Astrocyte (in vitro differentiated cells and primary cell): Measurements from ENCODE around the gene SLC1A3. TPM values are rescaled to one million over a fixed set of nuclear protein-coding genes. Genes with fewer than 3 reads are reported as not detected.

Source experiments
- DNase-seq: peaks from one replicate; pipeline ENCODE4 v3.0.0-alpha.2; 2010; ENCODE audit warnings: low read depth
- FAIRE-seq: peaks from 2 replicates; lab custom pipeline; 2011; peaks lifted over from hg19 to GRCh38; lab: Jason Lieb, UNC
- H2AFZ ChIP-seq: 2 replicates; pipeline ENCODE4 v1.6.0; 2012; ENCODE audit warnings: low read depth, low read length, inconsistent platforms
- H3K27ac ChIP-seq: 2 replicates; pipeline ENCODE4 v1.5.1; 2011; ENCODE audit warnings: low read depth, low read length, inconsistent platforms
- H3K27me3 ChIP-seq: 2 replicates; pipeline ENCODE4 v1.6.0; 2011; ENCODE audit warnings: low read length, inconsistent platforms; ENCODE audit not compliant: insufficient read depth
- H3K36me3 ChIP-seq: 2 replicates; pipeline ENCODE4 v1.5.1; 2011; ENCODE audit warnings: low read length, inconsistent platforms; ENCODE audit not compliant: insufficient read depth
- H3K4me1 ChIP-seq: 2 replicates; pipeline ENCODE4 v1.5.1; 2011; ENCODE audit warnings: low read length, inconsistent platforms; ENCODE audit not compliant: insufficient read depth
- H3K4me2 ChIP-seq: 2 replicates; pipeline ENCODE4 v1.6.0; 2012; ENCODE audit warnings: low read length, inconsistent platforms
- H3K4me3 ChIP-seq: 2 replicates; pipeline ENCODE4 v1.5.1; 2011; ENCODE audit warnings: low read depth, mild to moderate bottlenecking, low read length, inconsistent platforms; ENCODE audit not compliant: insufficient read depth
- H3K79me2 ChIP-seq: 2 replicates; pipeline ENCODE4 v1.6.0; 2012; ENCODE audit warnings: mild to moderate bottlenecking, low read length, inconsistent platforms; ENCODE audit not compliant: insufficient read depth
- H3K9ac ChIP-seq: 2 replicates; pipeline ENCODE4 v1.6.0; 2012; ENCODE audit warnings: mild to moderate bottlenecking, low read length, inconsistent platforms
- H3K9me3 ChIP-seq: 2 replicates; pipeline ENCODE4 v1.5.1; 2012; ENCODE audit warnings: low read depth, mild to moderate bottlenecking, low read length, inconsistent platforms; ENCODE audit not compliant: insufficient read depth
- H4K20me1 ChIP-seq: 2 replicates; pipeline ENCODE4 v1.6.0; 2012; ENCODE audit warnings: low read length, inconsistent platforms; ENCODE audit not compliant: insufficient read depth
- H3K27ac Mint-ChIP-seq: one replicate; pipeline ENCODE4 v1.8.0; 2021; ENCODE audit warnings: mild to moderate bottlenecking, mixed read lengths; ENCODE audit not compliant: unreplicated experiment
- H3K27me3 Mint-ChIP-seq: one replicate; pipeline ENCODE4 v1.8.0; 2021; ENCODE audit warnings: low read depth, mixed read lengths; ENCODE audit not compliant: unreplicated experiment
- H3K36me3 Mint-ChIP-seq: one replicate; pipeline ENCODE4 v1.8.0; 2021; ENCODE audit warnings: low read depth, mixed read lengths; ENCODE audit not compliant: unreplicated experiment
- H3K4me1 Mint-ChIP-seq: one replicate; pipeline ENCODE4 v1.8.0; 2021; ENCODE audit warnings: low read depth, mixed read lengths; ENCODE audit not compliant: unreplicated experiment
- H3K4me3 Mint-ChIP-seq: one replicate; pipeline ENCODE4 v1.8.0; 2021; ENCODE audit warnings: mild to moderate bottlenecking, moderate library complexity, mixed read lengths; ENCODE audit not compliant: unreplicated experiment
- H3K9me3 Mint-ChIP-seq: one replicate; pipeline ENCODE4 v1.8.0; 2021; ENCODE audit warnings: mild to moderate bottlenecking, mixed read lengths; ENCODE audit not compliant: unreplicated experiment
- CTCF ChIP-seq: IDR thresholded peaks from 2 replicates; pipeline ENCODE4 v1.5.1; 2011; ENCODE audit warnings: low read depth, mild to moderate bottlenecking, inconsistent platforms, low read length, moderate library complexity; ENCODE audit not compliant: insufficient read depth
- EZH2 ChIP-seq: IDR thresholded peaks from 2 replicates; pipeline ENCODE4 v1.6.1; 2012; ENCODE audit warnings: mild to moderate bottlenecking, low read length, inconsistent platforms; ENCODE audit not compliant: insufficient read depth
- total RNA-seq: library from RNA; stranded (reverse); gene quantifications from 2 replicates; pipeline ENCODE4 v1.2.1, GENCODE V29; 2021

SLC1A3 gene
- total RNA-seq, 1 donor from 2014 or later, result 23.8 TPM

GRCh38 chr5:36705055-36705454 is 98.6 kb downstream of the SLC1A3 start:
- H3K4me3 Mint-ChIP-seq, result no peak overlapping the region
- no peak overlapping the region for H3K9ac ChIP-seq
- no peak overlapping the region for H3K4me3 ChIP-seq
- peaks cover 20% of the 10 kb centered on the region for H3K27me3 ChIP-seq
- peaks cover 3% of the 10 kb centered on the region for H3K27me3 Mint-ChIP-seq
- no peaks in the 10 kb centered on the region for H4K20me1 ChIP-seq
- no peak for TF ChIP-seq EZH2
- TF ChIP-seq CTCF, result no peak
- H3K36me3 ChIP-seq, result no peaks in the 10 kb centered on the region
- no peak for FAIRE-seq
- no peak overlapping the region for H2AFZ ChIP-seq
- no peaks in the 10 kb centered on the region for H3K79me2 ChIP-seq
- peaks cover 5% of the 10 kb centered on the region for H3K4me1 Mint-ChIP-seq
- H3K4me1 ChIP-seq, result no peaks in the 10 kb centered on the region
- H3K36me3 Mint-ChIP-seq, result no peaks in the 10 kb centered on the region
- no peak for DNase-seq
- peaks cover 2% of the 10 kb centered on the region for H3K9me3 Mint-ChIP-seq
- no peak overlapping the region for H3K27ac ChIP-seq
- no peaks in the 10 kb centered on the region for H3K9me3 ChIP-seq
- H3K4me2 ChIP-seq, result no peak overlapping the region
- H3K27ac Mint-ChIP-seq, result no peak overlapping the region

GRCh38 chr5:36706662-36707061 is 100.3 kb downstream of the SLC1A3 start:
- H3K4me1 ChIP-seq, result no peaks in the 10 kb centered on the region
- no peak overlapping the region for H3K27ac Mint-ChIP-seq
- H3K27me3 Mint-ChIP-seq, result no peaks in the 10 kb centered on the region
- H4K20me1 ChIP-seq, result no peaks in the 10 kb centered on the region
- no peaks in the 10 kb centered on the region for H3K9me3 ChIP-seq
- H3K4me3 ChIP-seq, result no peak overlapping the region
- no peaks in the 10 kb centered on the region for H3K79me2 ChIP-seq
- H3K9ac ChIP-seq, result no peak overlapping the region
- peaks cover 2% of the 10 kb centered on the region for H3K9me3 Mint-ChIP-seq
- no peak overlapping the region for H3K4me2 ChIP-seq
- DNase-seq, result no peak
- H3K4me3 Mint-ChIP-seq, result no peak overlapping the region
- TF ChIP-seq CTCF (no peak), EZH2 (no peak)
- FAIRE-seq, result no peak
- H3K36me3 Mint-ChIP-seq, result no peaks in the 10 kb centered on the region
- no peaks in the 10 kb centered on the region for H3K36me3 ChIP-seq
- no peak overlapping the region for H3K27ac ChIP-seq
- no peak overlapping the region for H2AFZ ChIP-seq
- H3K27me3 ChIP-seq, result peaks cover 11% of the 10 kb centered on the region
- peaks cover 5% of the 10 kb centered on the region for H3K4me1 Mint-ChIP-seq

- H3K4me3 ChIP-seq, result no peak overlapping the region
- no peaks in the 10 kb centered on the region for H4K20me1 ChIP-seq
- H3K36me3 ChIP-seq, result no peaks in the 10 kb centered on the region
- Mint-ChIP-seq H3K4me3 (no peak overlapping the region), H3K27me3 (no peaks in the 10 kb centered on the region), H3K9me3 (peaks cover 2% of the 10 kb centered on the region), H3K27ac (no peak overlapping the region), H3K36me3 (no peaks in the 10 kb centered on the region), H3K4me1 (peaks cover 4% of the 10 kb centered on the region)
- H3K79me2 ChIP-seq, result no peaks in the 10 kb centered on the region
- no peak overlapping the region for H3K4me2 ChIP-seq
- H3K27me3 ChIP-seq, result no peaks in the 10 kb centered on the region
- H3K27ac ChIP-seq, result no peak overlapping the region
- no peaks in the 10 kb centered on the region for H3K9me3 ChIP-seq
- no peaks in the 10 kb centered on the region for H3K4me1 ChIP-seq
- FAIRE-seq (no peak), DNase-seq (no peak)
- H2AFZ ChIP-seq, result no peak overlapping the region
- H3K9ac ChIP-seq, result no peak overlapping the region
- no peak for TF ChIP-seq EZH2
- no peak for TF ChIP-seq CTCF
These were observed 102.6 kb downstream of the SLC1A3 start for GRCh38 chr5:36708996-36709395.
